HG02870 (cell line): ENCODE results near the gene SLC25A22.

ENCODE experiments used
- ATAC-seq: cut with Tn5 transposase; IDR thresholded peaks from one replicate; pipeline ENCODE4 v1.9.1; 2021; ENCODE audit warnings: mild to moderate bottlenecking, moderate library complexity; ENCODE audit not compliant: unreplicated experiment

Gene SLC25A22

DNA sequence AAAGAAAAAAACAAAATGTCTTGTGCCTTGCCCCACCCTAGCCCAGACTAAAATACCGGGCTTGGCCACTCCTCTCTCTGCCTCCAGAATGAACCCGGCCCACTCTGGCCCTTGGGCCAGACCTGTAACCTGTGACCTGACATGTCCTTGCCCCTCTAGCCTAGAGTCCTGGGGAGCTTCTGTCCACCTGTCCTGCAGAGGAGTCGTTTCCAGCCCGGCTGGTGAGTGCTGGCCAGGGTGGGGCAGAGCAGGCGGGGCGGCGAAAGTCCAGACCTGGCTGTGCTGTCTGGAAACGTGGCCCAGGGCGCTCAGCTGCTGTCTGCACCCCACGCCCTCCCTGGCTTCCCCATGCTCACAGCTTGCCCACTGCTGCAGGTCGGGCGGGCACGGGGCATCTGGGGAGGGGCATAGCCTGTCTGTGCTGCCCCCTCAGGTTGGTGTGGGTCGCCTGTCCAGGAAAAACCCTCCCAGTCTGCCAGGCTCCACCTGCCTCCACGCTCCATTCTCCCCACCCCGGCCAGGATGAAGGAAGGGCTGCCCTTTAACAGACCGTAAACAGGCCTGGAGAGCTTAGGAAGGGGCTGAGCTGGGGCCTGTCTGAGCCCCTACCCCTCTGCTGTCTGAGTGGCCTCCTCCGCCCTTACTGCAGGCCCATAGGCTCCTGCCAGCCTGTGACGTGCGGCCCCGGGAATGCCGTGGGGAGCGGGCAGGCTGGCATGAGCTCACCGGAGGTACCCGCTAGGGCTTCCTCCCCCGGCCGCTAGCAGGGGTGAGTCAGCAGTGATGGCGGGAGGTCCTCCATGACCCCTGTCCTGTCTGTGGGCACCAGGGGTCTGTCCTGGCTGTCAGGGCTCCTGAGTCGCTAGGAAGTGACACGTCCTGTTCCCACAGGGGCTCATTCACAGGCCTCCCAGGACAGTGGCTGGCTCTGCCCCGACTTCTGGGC, 36.6 kb upstream of the SLC25A22 start:
- ATAC-seq: no peak

DNA sequence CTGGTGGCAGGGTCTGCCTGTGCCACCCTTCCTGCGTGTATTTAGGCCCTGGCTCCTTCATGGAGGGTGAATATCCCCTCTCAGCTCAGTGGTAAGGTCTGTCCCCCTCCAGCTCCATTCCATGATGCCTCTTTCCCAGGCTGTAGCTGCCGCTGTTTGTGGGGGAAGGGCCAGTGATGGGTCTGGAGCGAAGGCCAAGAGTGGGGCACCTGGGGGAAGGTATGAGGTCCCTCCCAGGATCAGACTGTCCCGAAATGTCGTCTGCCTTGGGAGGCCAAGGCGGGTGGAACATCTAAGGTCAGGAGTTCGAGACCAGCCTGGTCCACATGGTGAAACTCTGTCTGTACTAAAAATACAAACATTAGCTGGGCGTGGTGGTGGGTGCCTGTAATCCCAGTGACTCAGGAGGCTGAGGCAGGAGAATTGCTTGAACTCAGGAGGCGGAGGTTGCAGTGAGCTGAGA, 35.8 kb upstream of the SLC25A22 start:
- ATAC-seq: no peak

GRCh38 chr11:833114-833791, 35.2 kb upstream of the SLC25A22 start:
- ATAC-seq: peak; percentile 14

DNA sequence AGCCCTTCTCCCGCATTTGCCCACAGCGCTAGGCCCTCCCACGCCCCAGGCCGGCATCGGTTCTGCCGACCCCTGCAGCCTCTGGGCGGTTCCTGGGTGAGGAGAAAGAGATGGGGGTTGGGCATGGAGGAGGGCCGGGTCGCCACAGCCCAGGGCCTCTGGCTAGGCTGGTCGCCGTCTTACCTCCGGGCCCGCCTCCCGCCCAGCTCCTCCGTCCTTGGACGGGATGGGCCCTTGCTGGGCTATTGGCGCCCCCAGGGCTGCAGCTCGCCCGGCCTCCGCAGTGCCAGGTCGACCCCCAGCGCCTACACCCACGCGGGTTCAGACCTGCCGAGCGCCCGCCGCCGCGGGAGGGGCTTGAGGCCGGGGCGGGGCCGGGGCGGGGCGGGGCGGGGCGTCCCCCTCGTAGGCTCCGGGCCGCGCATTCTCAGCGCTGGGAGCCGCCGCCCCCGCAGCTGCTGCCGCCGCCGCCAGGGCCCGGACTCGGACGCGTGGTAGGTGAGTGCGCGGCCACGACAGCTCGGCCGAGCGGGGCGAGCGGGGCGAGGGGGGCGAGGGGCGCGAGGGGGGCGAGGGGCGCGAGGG, 34.5 kb upstream of the SLC25A22 start, which contains the start of gene CD151:
Gene CD151, plus strand, starts transcription at position 424 of the 585 bp plus-strand sequence. CDS start 3,118 bp downstream, outside the sequence.
- peak; percentile 35 for ATAC-seq

- ATAC-seq: no peak
Measured at GRCh38 chr11:831961-832528, 34.0 kb upstream of the SLC25A22 start.

- no peak for ATAC-seq
Measured at GRCh38 chr11:831118-831864, 33.2 kb upstream of the SLC25A22 start.

DNA sequence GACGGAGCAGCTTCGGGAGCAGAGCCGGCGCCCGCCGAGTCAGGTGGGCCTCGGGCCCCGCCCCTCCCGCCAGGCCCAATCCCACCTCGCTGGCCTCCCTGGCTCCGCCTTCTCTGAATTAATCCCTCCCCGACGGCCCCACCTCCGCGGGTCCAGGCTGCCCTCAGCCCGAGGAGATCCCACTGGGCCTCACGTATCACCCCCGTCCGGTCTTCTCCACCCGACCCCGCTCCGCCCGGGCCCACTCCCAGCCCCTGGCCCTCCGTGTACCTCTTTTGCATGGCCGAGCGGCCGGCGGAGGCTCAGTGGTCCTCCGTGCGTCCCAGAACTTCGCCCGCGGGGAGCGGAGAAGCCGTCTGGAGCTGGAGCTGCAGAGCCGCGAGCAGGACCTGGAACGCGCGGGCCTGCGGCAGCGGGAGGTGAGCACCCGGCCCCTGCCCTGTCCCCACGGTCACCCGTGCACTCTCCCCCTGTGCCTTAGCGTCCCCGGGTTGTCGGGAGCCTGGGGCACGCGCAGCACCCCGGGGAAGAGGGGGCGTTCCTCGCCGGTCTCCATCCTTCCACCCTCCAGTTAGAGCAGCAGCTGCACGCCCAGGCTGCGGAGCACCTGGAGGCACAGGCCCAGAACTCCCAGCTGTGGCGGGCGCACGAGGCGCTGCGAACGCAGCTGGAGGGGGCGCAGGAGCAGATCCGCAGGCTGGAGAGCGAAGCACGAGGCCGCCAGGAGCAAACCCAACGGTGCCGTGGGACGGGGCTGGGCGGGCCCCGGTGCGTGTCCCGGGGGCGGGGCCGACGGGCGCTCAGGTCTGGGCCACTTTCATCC, 32.4 kb upstream of the SLC25A22 start:
- ATAC-seq: peak; percentile 28

DNA sequence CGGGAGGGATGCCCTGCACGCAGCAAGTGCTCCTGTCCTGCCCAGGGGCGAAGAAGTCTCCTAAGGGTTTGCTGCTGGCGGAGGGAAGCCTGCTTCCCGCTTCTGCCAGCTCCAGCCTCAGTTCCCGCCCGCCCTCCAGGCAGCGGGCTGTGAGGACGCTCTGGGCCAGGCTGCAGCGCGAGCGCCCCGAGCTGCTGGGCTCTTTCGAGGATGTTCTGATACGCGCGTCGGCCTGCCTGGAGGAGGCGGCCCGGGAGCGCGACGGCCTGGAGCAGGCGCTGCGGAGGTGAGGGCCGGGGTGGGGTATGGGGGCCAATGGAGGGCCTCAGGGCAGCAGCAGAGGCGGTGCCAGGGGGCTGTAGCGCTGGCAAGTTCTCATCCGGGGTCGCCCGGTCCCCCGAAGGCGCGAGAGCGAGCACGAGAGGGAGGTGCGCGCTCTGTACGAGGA, 31.8 kb upstream of the SLC25A22 start:
- ATAC-seq: no peak

- no peak for ATAC-seq
Measured at GRCh38 chr11:829176-829846, 31.2 kb upstream of the SLC25A22 start.

DNA sequence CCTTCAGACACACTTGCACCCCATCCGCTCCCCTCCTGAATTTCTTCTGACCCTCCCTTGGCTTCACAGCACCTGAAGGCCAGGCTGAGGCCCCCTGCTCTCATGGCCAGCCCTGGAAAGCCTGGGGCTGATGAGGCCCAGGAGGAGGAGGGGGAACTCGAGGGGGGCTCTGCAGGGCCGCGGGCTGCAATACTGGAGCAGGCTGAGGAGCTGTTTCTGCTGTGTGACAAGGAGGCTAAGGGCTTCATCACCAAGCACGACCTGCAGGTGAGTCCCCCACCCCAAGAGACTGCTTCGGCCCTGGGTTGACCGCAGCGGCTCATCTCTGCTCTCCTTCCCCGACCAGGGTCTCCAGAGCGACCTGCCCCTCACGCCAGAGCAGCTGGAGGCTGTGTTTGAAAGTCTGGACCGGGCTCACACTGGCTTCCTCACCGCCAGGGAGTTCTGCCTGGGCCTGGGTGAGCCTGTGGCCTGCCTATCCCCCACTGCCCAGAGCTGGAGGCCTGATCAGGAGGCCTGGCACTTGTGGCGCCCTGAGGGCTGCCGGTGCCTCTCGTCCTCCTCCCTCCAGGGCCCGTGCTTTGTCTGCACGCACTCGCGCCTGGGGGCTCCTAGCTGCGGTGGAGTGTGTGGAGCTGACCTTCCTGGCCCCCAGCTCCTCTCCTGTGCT, 30.6 kb upstream of the SLC25A22 start:
- no peak for ATAC-seq

GRCh38 chr11:827897-828192, 29.8 kb upstream of the SLC25A22 start, which contains the start of gene CRACR2B:
Gene CRACR2B, plus strand, starts transcription at chr11:827919. Its CDS starts 689 bp downstream, at chr11:828608.
- ATAC-seq: no peak

GRCh38 chr11:827146-827896, 29.2 kb upstream of the SLC25A22 start:
- no peak for ATAC-seq

GRCh38 chr11:826836-827145, 28.7 kb upstream of the SLC25A22 start:
- no peak for ATAC-seq

DNA sequence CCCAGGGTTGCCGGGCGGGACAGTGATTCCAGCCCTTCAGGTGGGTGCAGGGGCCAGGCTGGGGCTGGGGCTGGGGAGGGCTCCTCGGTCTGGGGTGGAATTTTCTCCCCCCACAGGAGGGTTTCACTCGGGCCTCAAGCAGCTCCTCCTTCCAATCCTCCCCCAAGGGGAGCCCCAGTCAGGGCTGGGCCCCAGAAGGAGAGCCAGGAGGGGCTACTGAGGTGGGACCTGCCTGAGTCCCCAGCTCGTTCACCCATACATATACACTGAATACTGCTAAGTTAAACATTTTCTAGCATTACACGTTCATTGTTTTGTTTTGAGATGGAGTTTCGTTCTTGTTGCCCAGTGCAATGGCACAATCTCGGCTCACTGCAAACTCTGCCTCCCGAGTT, 28.1 kb upstream of the SLC25A22 start:
- no peak for ATAC-seq

DNA sequence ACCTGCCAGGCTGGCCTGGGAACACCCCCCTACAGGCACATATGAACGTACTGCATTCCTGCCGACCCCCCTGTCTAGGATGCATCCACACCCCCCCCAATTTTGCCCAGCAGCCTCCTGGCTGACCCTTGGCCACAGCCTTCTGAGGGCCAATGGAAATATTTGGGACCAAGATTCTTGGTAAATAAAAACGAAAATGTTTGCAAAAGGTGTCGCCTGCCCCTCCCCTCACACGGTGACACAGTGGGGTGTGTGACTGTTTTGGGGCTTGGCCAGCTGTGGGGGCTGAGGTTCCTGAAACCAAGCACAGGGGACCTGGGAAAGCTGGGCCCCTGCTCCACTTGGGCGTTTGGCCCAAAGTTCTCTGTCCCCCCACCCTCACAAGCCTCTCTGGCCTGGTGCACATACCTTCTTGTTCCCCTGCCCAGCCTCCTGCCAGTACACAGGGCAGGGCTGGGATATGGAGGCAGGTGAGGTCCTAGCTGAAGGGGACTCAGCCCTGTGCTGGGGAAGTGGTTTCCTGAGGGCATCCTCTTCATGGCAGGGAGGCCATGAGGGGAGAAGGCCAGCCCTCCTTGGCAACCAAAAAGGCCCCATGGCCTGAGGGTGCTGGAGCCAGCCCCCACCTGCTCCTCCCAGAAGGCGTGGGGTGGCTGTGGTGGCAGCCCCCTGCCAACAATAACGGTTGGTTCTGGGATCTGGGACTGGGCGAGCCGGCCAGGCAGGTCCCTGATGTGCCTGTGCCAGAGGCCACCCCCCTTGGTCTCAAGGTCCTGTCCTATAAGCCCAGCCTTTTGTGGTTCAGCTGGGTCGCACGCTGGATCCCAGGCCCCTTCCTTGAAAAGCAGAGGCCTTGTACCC, 27.5 kb upstream of the SLC25A22 start:
- ATAC-seq: no peak

GRCh38 chr11:824942-825341, 26.9 kb upstream of the SLC25A22 start:
- no peak for ATAC-seq

- no peak for ATAC-seq
Measured at GRCh38 chr11:824292-824880, 26.3 kb upstream of the SLC25A22 start.
